Keratinocyte (primary cell): Measurements from ENCODE around the gene MLEC. TPM values are rescaled to one million over a fixed set of nuclear protein-coding genes. Genes with fewer than 3 reads are reported as not detected.

Experiments used
- DNase-seq: peaks from one replicate; pipeline ENCODE4 v3.0.0-alpha.2; 2011; ENCODE audit warnings: low read depth, missing footprints, low spot score
- FAIRE-seq: peaks from 2 replicates; lab custom pipeline; 2011; peaks lifted over from hg19 to GRCh38; lab: Jason Lieb, UNC
- H2AFZ ChIP-seq: 2 replicates; pipeline ENCODE4 v1.6.0; 2012; ENCODE audit warnings: low read length, control low read depth, inconsistent platforms; ENCODE audit not compliant: control insufficient read depth
- H3K27ac ChIP-seq: 2 replicates; pipeline ENCODE4 v1.5.1; 2011; ENCODE audit warnings: low read length; ENCODE audit not compliant: control insufficient read depth, insufficient read depth
- H3K27me3 ChIP-seq: 3 replicates; pipeline ENCODE4 v1.6.0; 2011; ENCODE audit warnings: low read length; ENCODE audit not compliant: control insufficient read depth, insufficient read depth; ENCODE audit errors: extremely low read depth
- H3K36me3 ChIP-seq, 2 experiments: 2 replicates in 1 of 2; 3 replicates in 1 of 2; pipeline ENCODE4 v1.5.1; 2011; ENCODE audit warnings: low read length in 2 of 2, mild to moderate bottlenecking in 1 of 2; ENCODE audit not compliant: control insufficient read depth in 2 of 2, insufficient read depth in 2 of 2; ENCODE audit errors: extremely low read depth in 1 of 2
- H3K4me1 ChIP-seq: 3 replicates; pipeline ENCODE4 v1.5.1; 2011; ENCODE audit warnings: low read length; ENCODE audit not compliant: control insufficient read depth, insufficient read depth; ENCODE audit errors: extremely low read depth
- H3K4me2 ChIP-seq: 3 replicates; pipeline ENCODE4 v1.6.0; 2011; ENCODE audit warnings: low read depth, low read length; ENCODE audit not compliant: control insufficient read depth, insufficient read depth; ENCODE audit errors: extremely low read depth
- H3K4me3 ChIP-seq, 3 experiments: fragments of 200-600 bp in 1 of 3; sonication (generic) in 1 of 3; 2 replicates in 2 of 3; 3 replicates in 1 of 3; pipeline ENCODE4 v1.5.1; 2011 to 2016; ENCODE audit warnings: low read length in 3 of 3, mild to moderate bottlenecking in 3 of 3, control low read depth in 2 of 3, inconsistent platforms in 1 of 3, low read depth in 1 of 3, mixed read lengths in 1 of 3, mixed run types in 1 of 3, moderate library complexity in 1 of 3; ENCODE audit not compliant: control insufficient read depth in 2 of 3, insufficient read depth in 2 of 3; ENCODE audit errors: extremely low read depth in 1 of 3
- H3K79me2 ChIP-seq: 2 replicates; pipeline ENCODE4 v1.6.0; 2012; ENCODE audit warnings: low read length; ENCODE audit not compliant: control insufficient read depth, insufficient read depth
- H3K9ac ChIP-seq: 3 replicates; pipeline ENCODE4 v1.6.0; 2011; ENCODE audit warnings: low read length; ENCODE audit not compliant: control insufficient read depth, insufficient read depth; ENCODE audit errors: extremely low read depth
- H3K9me1 ChIP-seq: 3 replicates; pipeline ENCODE4 v1.6.0; 2011; ENCODE audit warnings: low read length; ENCODE audit not compliant: control insufficient read depth, insufficient read depth; ENCODE audit errors: extremely low read depth
- H3K9me3 ChIP-seq: 2 replicates; pipeline ENCODE4 v1.5.1; 2012; ENCODE audit warnings: low read depth, low read length; ENCODE audit not compliant: control insufficient read depth
- H4K20me1 ChIP-seq: 3 replicates; pipeline ENCODE4 v1.6.0; 2011; ENCODE audit warnings: low read length; ENCODE audit not compliant: control insufficient read depth, insufficient read depth; ENCODE audit errors: extremely low read depth
- CTCF ChIP-seq, 3 experiments: IDR thresholded peaks in 1 of 3; conservative IDR thresholded peaks in 1 of 3; optimal IDR thresholded peaks in 1 of 3; 2 replicates in 2 of 3; 3 replicates in 1 of 3; pipeline versions ENCODE3 to v1.5.1; 2011; ENCODE audit warnings: low read length in 3 of 3, mild to moderate bottlenecking in 3 of 3, moderate library complexity in 2 of 3, control low read depth in 1 of 3, inconsistent platforms in 1 of 3; ENCODE audit not compliant: insufficient read depth in 2 of 3; ENCODE audit errors: extremely low read depth in 1 of 3
- EZH2 ChIP-seq: IDR thresholded peaks from one replicate; pipeline ENCODE4 v1.6.1; 2012; ENCODE audit warnings: inconsistent platforms, mild to moderate bottlenecking, low read length, moderate library complexity
- dilution Hi-C: fragments of 300-500 bp; cut with MboI; formaldehyde crosslinking; loops from one replicate; pipeline ENCODE4 v1.7.0; 2020; ENCODE audit warnings: low sequenced_read_pairs; ENCODE audit not compliant: extremely low pct_ligation_motif_present
- polyA plus RNA-seq, 5 experiments: library from polyadenylated mRNA; depleted of rRNA in 3 of 5; stranded (reverse) in 3 of 5; stranded (forward) in 1 of 5; unstranded in 1 of 5; fragments of >200 nt; gene quantifications; 1 replicate in 1 of 5; 2 replicates in 3 of 5; 3 replicates in 1 of 5; pipeline versions ENCODE4 v1.2.1 to v1.2.3, GENCODE V29; 2011 to 2012; ENCODE audit warnings: missing spikeins in 2 of 5, low read depth in 1 of 5, low replicate concordance in 1 of 5

Gene MLEC
- polyA plus RNA-seq, 1 donor (not counting 4 experiments of a cell fraction or from before 2014, with no cell fraction given), result 65.2 TPM

- peaks cover 40% of the 10 kb centered on the region for H3K27me3 ChIP-seq
- no peak overlapping the region for H2AFZ ChIP-seq
- H3K36me3 ChIP-seq, result no peaks in the 10 kb centered on the region
- dilution Hi-C loops, result no loop called here
- H3K9me3 ChIP-seq, result no peaks in the 10 kb centered on the region
- FAIRE-seq, result no peak
- TF ChIP-seq EZH2 (peak; percentile 89), CTCF (optimal IDR thresholded peaks at IDR 0.05 in 1 of 3, IDR thresholded peaks at IDR 0.05 in 1 of 3, conservative IDR thresholded peaks at IDR 0.05 in 1 of 3; ENCODE audit: extremely low read depth in 1 of 3, insufficient read depth in 2 of 3, low read length in 3 of 3) (no peak)
- peak overlapping the region; percentile 29 to 54 (median 48) for H3K4me3 ChIP-seq
- no peaks in the 10 kb centered on the region for H3K79me2 ChIP-seq
- H3K27ac ChIP-seq, result no peak overlapping the region
- H4K20me1 ChIP-seq, result no peaks in the 10 kb centered on the region
- H3K4me2 ChIP-seq, result peak overlapping the region; percentile 71
- peaks cover 6% of the 10 kb centered on the region for H3K4me1 ChIP-seq
- DNase-seq, result no peak
- H3K9ac ChIP-seq, result no peak overlapping the region
- no peaks in the 10 kb centered on the region for H3K9me1 ChIP-seq
Measured at GRCh38 chr12:120640861-120641833, 45.8 kb upstream of the MLEC start.

GRCh38 chr12:120642121-120642520 is 44.8 kb upstream of the MLEC start:
- Histone ChIP-seq H3K4me3 (no peak overlapping the region), H3K36me3 (no peaks in the 10 kb centered on the region), H3K4me1 (peaks cover 6% of the 10 kb centered on the region), H4K20me1 (no peaks in the 10 kb centered on the region), H3K79me2 (no peaks in the 10 kb centered on the region), H3K27me3 (peaks cover 40% of the 10 kb centered on the region), H3K9ac (no peak overlapping the region), H3K27ac (no peak overlapping the region), H2AFZ (no peak overlapping the region), H3K9me3 (no peaks in the 10 kb centered on the region), H3K4me2 (no peak overlapping the region), H3K9me1 (no peaks in the 10 kb centered on the region)
- dilution Hi-C loops, result no loop called here
- DNase-seq (no peak), FAIRE-seq (no peak)
- no peak for TF ChIP-seq CTCF (optimal IDR thresholded peaks at IDR 0.05 in 1 of 3, IDR thresholded peaks at IDR 0.05 in 1 of 3, conservative IDR thresholded peaks at IDR 0.05 in 1 of 3; ENCODE audit: extremely low read depth in 1 of 3, insufficient read depth in 2 of 3, low read length in 3 of 3)
- no peak for TF ChIP-seq EZH2
